Activated T-helper 17 cell treated with anti-CD3 and anti-CD28 coated beads, Interleukin-2, amount 50 U/mL, for 72 hours (primary cell): ENCODE data around the gene OR6B2. TPM values are rescaled to one million over a fixed set of nuclear protein-coding genes. Genes with fewer than 3 reads are reported as not detected.

Experiments
- ATAC-seq: fragments of 150-1000 bp; cut with Tn5 transposase; replicated peaks from 2 replicates; pipeline ENCODE4 v1.10.0; 2021; ENCODE audit warnings: mild to moderate bottlenecking, moderate library complexity
- H3K27ac Mint-ChIP-seq: one replicate; pipeline ENCODE4 v1.8.0; 2022; ENCODE audit warnings: mixed read lengths
- H3K27me3 Mint-ChIP-seq: one replicate; pipeline ENCODE4 v1.8.0; 2022; ENCODE audit warnings: mixed read lengths
- H3K36me3 Mint-ChIP-seq: one replicate; pipeline ENCODE4 v1.8.0; 2022; ENCODE audit warnings: low read depth, mild to moderate bottlenecking, mixed read lengths
- H3K4me1 Mint-ChIP-seq: one replicate; pipeline ENCODE4 v1.8.0; 2022; ENCODE audit warnings: mixed read lengths
- H3K4me3 Mint-ChIP-seq: one replicate; pipeline ENCODE4 v1.8.0; 2022; ENCODE audit warnings: mild to moderate bottlenecking, mixed read lengths
- H3K9me3 Mint-ChIP-seq: one replicate; pipeline ENCODE4 v1.8.0; 2022; ENCODE audit warnings: mixed read lengths
- total RNA-seq, 2 donors: library from RNA; stranded (reverse); gene quantifications; one replicate each; pipeline ENCODE4 v1.2.3, GENCODE V29; 2022

Gene OR6B2
- total RNA-seq = not detected

GRCh38 chr2:240030379-240031094, at the start of gene OR6B2:
Gene OR6B2 (minus strand): TSS chr2:240030429. CDS start chr2:240030429, 0 bp downstream.
- no peak for ATAC-seq
- Mint-ChIP-seq H3K4me1 (no peaks in the 10 kb centered on the region), H3K27ac (no peak within 1 kb of the TSS), H3K4me3 (no peak within 1 kb of the TSS), H3K36me3 (no peaks in the 10 kb centered on the region), H3K9me3 (no peaks in the 10 kb centered on the region), H3K27me3 (peaks cover 16% of the 10 kb centered on the region)

- Mint-ChIP-seq H3K9me3 (peaks cover 17% of the 10 kb centered on the region), H3K4me3 (no peak overlapping the region), H3K4me1 (no peaks in the 10 kb centered on the region), H3K36me3 (no peaks in the 10 kb centered on the region), H3K27me3 (peaks cover 48% of the 10 kb centered on the region), H3K27ac (no peak overlapping the region)
- ATAC-seq = no peak
These were observed 48.4 kb upstream of the OR6B2 start for GRCh38 chr2:240078631-240079030.

GRCh38 chr2:240077442-240077841, 47.2 kb upstream of the OR6B2 start:
- Mint-ChIP-seq H3K4me3 (no peak overlapping the region), H3K9me3 (peaks cover 17% of the 10 kb centered on the region), H3K36me3 (no peaks in the 10 kb centered on the region), H3K4me1 (no peaks in the 10 kb centered on the region), H3K27ac (no peak overlapping the region), H3K27me3 (peaks cover 48% of the 10 kb centered on the region)
- ATAC-seq = no peak

GRCh38 chr2:240074545-240074944, 44.3 kb upstream of the OR6B2 start:
- ATAC-seq = no peak

GRCh38 chr2:240070907-240071306, 40.7 kb upstream of the OR6B2 start:
- Mint-ChIP-seq H3K27me3 (peaks cover 39% of the 10 kb centered on the region), H3K27ac (no peak overlapping the region), H3K36me3 (no peaks in the 10 kb centered on the region), H3K4me3 (no peak overlapping the region), H3K9me3 (no peaks in the 10 kb centered on the region), H3K4me1 (no peaks in the 10 kb centered on the region)
- no peak for ATAC-seq

More at GRCh38 chr2:240074545-240074944, 44.3 kb upstream of the OR6B2 start:
- H3K4me1 Mint-ChIP-seq = no peaks in the 10 kb centered on the region
- peaks cover 45% of the 10 kb centered on the region for H3K27me3 Mint-ChIP-seq
- H3K4me3 Mint-ChIP-seq = no peak overlapping the region
- H3K9me3 Mint-ChIP-seq = peaks cover 17% of the 10 kb centered on the region
- H3K36me3 Mint-ChIP-seq = no peaks in the 10 kb centered on the region
- no peak overlapping the region for H3K27ac Mint-ChIP-seq

GRCh38 chr2:240069829-240070228, 39.6 kb upstream of the OR6B2 start:
- no peaks in the 10 kb centered on the region for H3K9me3 Mint-ChIP-seq
- H3K36me3 Mint-ChIP-seq = no peaks in the 10 kb centered on the region
- no peak for ATAC-seq
- H3K27ac Mint-ChIP-seq = no peak overlapping the region
- no peak overlapping the region for H3K4me3 Mint-ChIP-seq
- H3K4me1 Mint-ChIP-seq = no peaks in the 10 kb centered on the region
- peaks cover 37% of the 10 kb centered on the region for H3K27me3 Mint-ChIP-seq

- ATAC-seq = no peak
- no peaks in the 10 kb centered on the region for H3K36me3 Mint-ChIP-seq
These were observed 38.0 kb upstream of the OR6B2 start for GRCh38 chr2:240068193-240068592.

GRCh38 chr2:240066489-240066888, 36.3 kb upstream of the OR6B2 start:
- peaks cover 27% of the 10 kb centered on the region for H3K27me3 Mint-ChIP-seq
- H3K36me3 Mint-ChIP-seq = no peaks in the 10 kb centered on the region
- ATAC-seq = no peak
- H3K4me3 Mint-ChIP-seq = no peak overlapping the region
- no peaks in the 10 kb centered on the region for H3K4me1 Mint-ChIP-seq
- no peaks in the 10 kb centered on the region for H3K9me3 Mint-ChIP-seq
- H3K27ac Mint-ChIP-seq = no peak overlapping the region

More at GRCh38 chr2:240068193-240068592, 38.0 kb upstream of the OR6B2 start:
- H3K4me3 Mint-ChIP-seq = no peak overlapping the region
- H3K4me1 Mint-ChIP-seq = no peaks in the 10 kb centered on the region
- peaks cover 29% of the 10 kb centered on the region for H3K27me3 Mint-ChIP-seq
- H3K9me3 Mint-ChIP-seq = no peaks in the 10 kb centered on the region
- no peak overlapping the region for H3K27ac Mint-ChIP-seq

- Mint-ChIP-seq H3K36me3 (no peaks in the 10 kb centered on the region), H3K27ac (no peak overlapping the region), H3K4me3 (no peak overlapping the region), H3K27me3 (peaks cover 27% of the 10 kb centered on the region), H3K4me1 (no peaks in the 10 kb centered on the region), H3K9me3 (no peaks in the 10 kb centered on the region)
- no peak for ATAC-seq
These were observed 34.7 kb upstream of the OR6B2 start for GRCh38 chr2:240064898-240065297.

- peaks cover 28% of the 10 kb centered on the region for H3K27me3 Mint-ChIP-seq
- H3K36me3 Mint-ChIP-seq = no peaks in the 10 kb centered on the region
- H3K9me3 Mint-ChIP-seq = no peaks in the 10 kb centered on the region
- no peak overlapping the region for H3K4me3 Mint-ChIP-seq
- no peaks in the 10 kb centered on the region for H3K4me1 Mint-ChIP-seq
- peak; percentile 49 for ATAC-seq
- no peak overlapping the region for H3K27ac Mint-ChIP-seq
These were observed 30.9 kb upstream of the OR6B2 start for GRCh38 chr2:240060977-240061591.

- H3K4me3 Mint-ChIP-seq = no peak overlapping the region
- ATAC-seq = no peak
- no peaks in the 10 kb centered on the region for H3K9me3 Mint-ChIP-seq
- H3K27ac Mint-ChIP-seq = no peak overlapping the region
- H3K36me3 Mint-ChIP-seq = no peaks in the 10 kb centered on the region
- no peaks in the 10 kb centered on the region for H3K4me1 Mint-ChIP-seq
- peaks cover 48% of the 10 kb centered on the region for H3K27me3 Mint-ChIP-seq
These were observed 26.4 kb upstream of the OR6B2 start for GRCh38 chr2:240056678-240057077.

- H3K27me3 Mint-ChIP-seq = peaks cover 57% of the 10 kb centered on the region
- H3K36me3 Mint-ChIP-seq = no peaks in the 10 kb centered on the region
- no peak for ATAC-seq
- no peak overlapping the region for H3K4me3 Mint-ChIP-seq
- no peaks in the 10 kb centered on the region for H3K9me3 Mint-ChIP-seq
- H3K4me1 Mint-ChIP-seq = no peaks in the 10 kb centered on the region
- H3K27ac Mint-ChIP-seq = no peak overlapping the region
These were observed 25.1 kb upstream of the OR6B2 start for GRCh38 chr2:240055177-240055917.

- no peaks in the 10 kb centered on the region for H3K4me1 Mint-ChIP-seq
- no peak for ATAC-seq
- no peak within 1 kb of the TSS for H3K4me3 Mint-ChIP-seq
- no peak within 1 kb of the TSS for H3K27ac Mint-ChIP-seq
- H3K27me3 Mint-ChIP-seq = peaks cover 61% of the 10 kb centered on the region
- H3K9me3 Mint-ChIP-seq = no peaks in the 10 kb centered on the region
- no peaks in the 10 kb centered on the region for H3K36me3 Mint-ChIP-seq
These were observed 23.2 kb upstream of the OR6B2 start, which contains the start of gene OR6B3 for GRCh38 chr2:240053173-240054155. Gene OR6B3 (minus strand): TSS chr2:240053521.

GRCh38 chr2:240052524-240052923, 22.3 kb upstream of the OR6B2 start:
- H3K27ac Mint-ChIP-seq = no peak overlapping the region
- H3K27me3 Mint-ChIP-seq = peaks cover 59% of the 10 kb centered on the region
- no peaks in the 10 kb centered on the region for H3K36me3 Mint-ChIP-seq
- H3K4me3 Mint-ChIP-seq = no peak overlapping the region
- H3K4me1 Mint-ChIP-seq = no peaks in the 10 kb centered on the region
- ATAC-seq = no peak
- H3K9me3 Mint-ChIP-seq = no peaks in the 10 kb centered on the region
